Mesenteric fat pad (tissue), 1 donor: ENCODE results near the gene HAUS7. TPM values are rescaled to one million over a fixed set of nuclear protein-coding genes. Genes with fewer than 3 reads are reported as not detected.

Source experiments
- DNase-seq: peaks from one replicate; pipeline ENCODE4 v3.0.0-alpha.2; 2020; ENCODE audit warnings: low spot score
- total RNA-seq: library from RNA; stranded (reverse); fragmentation: NEBNext Ultra II Directional; extraction: Animal tissue kit (Norgen Biotek cat#: 25700); gene quantifications from one replicate; pipeline ENCODE4 v1.2.1, GENCODE V29; 2021
- donor health status: DM: yes; HTN: yes; CAD: no.

The HAUS7 gene
- total RNA-seq, 1 donor from 2014 or later = 22.1 TPM

DNA sequence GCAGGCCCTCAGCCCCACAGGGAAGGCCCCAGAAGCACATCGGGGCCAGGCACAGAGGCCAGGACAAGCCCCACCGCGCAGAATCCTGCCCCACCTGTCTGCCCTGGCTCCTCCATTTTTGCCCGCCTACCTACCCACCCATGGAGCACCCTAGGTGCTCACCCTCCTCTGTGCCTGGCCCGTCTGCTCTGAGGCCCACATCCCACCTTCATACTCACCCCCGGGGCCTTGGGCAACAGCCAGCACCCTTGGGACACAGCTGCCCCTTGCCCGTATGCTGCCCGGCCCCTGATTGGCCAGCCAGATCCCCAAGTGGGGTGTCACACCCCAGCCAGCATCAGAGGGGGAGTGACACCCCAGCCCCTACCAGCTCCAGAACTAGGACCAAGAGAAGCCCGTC, 13.7 kb downstream of the HAUS7 start:
- no peak for DNase-seq

DNA sequence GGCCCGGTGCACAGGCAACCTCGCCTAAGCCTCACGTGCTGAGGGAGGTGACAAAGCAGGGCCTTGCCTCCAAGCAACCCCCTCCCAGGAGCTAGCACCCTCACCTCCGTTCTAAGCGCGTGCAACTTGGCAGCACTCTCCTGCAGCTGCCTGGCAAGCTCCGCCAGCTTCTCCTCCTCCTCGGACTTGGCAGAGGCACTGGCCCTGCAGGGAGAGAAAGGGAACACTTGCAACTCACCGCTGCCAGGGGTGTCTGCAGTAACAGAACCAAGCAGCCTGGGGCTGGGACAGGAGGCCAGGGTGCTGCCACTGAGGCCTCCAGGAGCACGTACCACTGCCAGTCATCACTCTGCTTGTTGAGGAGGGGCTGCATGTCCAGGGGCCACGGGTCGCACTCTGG, 14.2 kb downstream of the HAUS7 start:
- no peak for DNase-seq

DNA sequence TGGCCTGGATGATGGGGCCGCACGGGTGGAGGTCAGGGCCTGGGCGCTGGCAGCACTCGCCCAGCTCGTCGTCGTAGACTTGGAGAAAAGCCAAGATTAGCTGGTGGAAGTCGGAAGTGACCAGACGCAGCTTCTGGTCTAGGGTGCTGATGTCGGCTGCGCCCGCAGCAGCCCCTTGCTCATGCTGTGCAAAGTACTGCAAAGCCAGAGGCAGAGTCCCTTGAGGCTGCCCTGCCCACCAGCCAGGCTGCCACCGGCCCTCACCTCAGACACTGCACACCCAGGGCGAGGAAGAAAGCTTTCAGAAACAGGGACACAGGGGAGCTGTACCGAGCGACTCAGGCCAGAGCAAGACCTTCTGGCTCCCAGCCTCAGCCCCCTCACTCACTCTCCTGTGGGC, 14.8 kb downstream of the HAUS7 start:
- DNase-seq = no peak

DNA sequence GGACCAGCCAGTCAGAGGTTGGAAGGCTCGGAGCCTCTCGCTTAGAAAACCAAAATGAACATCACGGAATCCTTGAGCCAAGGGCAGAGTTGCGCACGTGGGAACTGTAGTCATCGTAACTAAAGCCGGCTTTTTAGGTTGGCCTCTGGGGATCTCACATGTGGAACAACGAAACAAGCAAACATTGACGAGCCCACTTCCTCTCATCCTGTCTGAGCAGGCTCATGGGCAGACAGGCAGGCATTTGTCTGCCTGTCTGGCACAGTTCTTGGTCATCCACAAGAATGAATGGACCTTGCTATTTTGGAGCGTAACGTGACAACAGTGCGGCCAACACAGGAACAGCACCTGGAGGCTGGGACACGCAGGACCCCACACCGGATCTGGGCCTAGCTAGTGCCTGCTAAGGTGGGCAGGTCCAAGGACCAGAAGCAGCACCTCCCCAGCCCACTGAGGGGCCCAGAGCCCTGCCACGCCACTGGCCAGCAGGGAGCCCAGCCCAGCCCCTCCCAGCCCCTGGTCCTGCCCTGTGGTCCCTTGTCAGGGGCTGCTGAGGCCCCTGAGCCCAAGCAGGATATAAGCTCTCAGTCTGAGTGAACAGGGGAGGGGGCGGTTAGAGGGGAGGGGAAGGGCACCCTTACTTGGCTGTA, 15.3 kb downstream of the HAUS7 start:
- DNase-seq = no peak

DNA sequence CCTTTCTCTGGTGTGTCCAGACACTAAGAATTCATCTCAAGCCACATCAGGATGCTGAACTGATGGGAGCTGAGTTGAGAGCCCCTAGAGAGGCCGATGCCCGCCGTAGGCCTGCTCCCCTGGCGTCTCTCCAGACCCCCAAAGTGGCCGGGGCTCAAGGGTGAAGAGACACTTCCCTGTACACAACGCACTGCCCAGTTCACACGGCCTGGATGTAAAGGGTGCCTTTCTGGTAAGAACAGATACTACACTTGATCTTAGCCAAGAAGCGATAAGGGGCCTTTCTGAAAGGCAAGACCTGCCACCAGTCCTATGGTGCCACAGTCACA, 19.5 kb downstream of the HAUS7 start:
- no peak for DNase-seq

DNA sequence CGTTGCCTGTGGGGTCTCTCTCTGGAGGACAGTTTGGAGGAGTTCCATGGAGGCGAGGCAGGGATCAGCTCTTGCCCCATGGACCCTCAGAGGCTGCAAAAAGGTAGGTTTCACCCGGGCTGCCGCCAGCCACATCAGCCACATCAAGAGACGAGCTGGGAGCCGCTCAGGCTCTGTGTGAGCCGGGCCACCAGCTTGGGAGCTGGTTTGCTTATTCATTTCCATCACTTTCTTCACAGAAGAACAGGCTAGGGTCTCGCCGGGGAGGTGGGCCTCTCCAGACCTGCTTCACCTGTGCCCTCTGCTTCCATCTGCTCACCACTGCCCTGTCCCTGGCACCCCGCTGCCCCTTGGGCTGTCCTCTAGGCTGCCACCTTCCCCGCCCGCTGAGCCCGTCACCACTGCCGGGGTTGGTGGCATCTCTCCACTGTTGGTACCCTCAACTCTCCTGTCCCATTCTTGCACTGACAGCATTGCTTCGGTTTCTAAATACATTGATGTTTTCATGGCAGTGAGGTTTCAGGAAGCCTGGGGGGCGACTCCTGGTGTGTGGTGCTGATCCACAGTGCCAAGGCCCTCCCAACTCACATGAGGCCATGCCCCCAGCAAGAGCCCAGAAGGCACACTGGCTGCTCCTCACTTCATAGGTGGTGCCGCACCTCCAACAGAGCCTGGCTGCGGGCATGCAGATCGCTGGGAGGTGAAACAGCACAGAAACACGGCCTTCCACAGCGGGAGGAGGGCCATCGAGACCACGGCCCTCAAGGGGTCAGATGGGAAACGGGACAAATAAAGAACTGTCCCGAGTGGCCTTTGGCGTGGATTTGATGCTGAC, 20.0 kb downstream of the HAUS7 start:
- no peak for DNase-seq

DNA sequence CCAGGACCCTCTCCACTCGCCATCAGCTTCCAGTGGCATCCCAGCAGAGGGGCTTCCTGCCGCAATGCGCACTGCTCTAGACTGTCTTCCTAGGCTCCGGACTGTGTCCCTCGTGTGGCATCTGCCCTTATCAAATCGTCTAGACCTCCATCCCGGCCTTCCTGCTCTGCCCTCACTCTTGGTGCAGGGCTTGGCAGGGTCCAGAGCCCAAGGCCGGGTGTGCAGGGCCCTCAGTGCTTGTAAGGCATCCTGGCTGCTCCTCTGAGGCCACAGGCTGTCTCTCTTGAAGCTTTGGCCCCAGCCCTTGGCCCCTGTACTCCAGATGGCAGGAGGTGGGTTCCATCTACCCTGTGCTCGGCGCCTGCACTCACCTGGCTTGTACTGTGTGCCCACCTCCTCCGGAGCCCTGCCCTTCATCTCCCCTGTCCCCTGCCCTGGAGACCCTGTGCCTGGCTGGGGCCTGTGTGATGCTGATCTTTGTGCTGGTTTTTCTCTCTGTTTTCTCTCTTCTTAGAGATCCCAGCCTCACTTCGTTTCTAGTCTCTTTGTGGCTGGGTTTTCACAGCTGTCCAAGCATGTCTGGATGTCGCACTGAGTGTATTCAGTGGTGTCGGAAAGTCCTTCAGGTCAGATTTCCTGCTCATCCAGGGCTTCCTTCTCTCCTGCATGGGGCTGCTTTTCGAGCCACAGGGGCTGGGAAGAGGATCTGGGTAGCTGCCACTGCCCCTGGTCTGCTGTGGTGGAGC, 20.8 kb downstream of the HAUS7 start:
- DNase-seq = no peak

DNA sequence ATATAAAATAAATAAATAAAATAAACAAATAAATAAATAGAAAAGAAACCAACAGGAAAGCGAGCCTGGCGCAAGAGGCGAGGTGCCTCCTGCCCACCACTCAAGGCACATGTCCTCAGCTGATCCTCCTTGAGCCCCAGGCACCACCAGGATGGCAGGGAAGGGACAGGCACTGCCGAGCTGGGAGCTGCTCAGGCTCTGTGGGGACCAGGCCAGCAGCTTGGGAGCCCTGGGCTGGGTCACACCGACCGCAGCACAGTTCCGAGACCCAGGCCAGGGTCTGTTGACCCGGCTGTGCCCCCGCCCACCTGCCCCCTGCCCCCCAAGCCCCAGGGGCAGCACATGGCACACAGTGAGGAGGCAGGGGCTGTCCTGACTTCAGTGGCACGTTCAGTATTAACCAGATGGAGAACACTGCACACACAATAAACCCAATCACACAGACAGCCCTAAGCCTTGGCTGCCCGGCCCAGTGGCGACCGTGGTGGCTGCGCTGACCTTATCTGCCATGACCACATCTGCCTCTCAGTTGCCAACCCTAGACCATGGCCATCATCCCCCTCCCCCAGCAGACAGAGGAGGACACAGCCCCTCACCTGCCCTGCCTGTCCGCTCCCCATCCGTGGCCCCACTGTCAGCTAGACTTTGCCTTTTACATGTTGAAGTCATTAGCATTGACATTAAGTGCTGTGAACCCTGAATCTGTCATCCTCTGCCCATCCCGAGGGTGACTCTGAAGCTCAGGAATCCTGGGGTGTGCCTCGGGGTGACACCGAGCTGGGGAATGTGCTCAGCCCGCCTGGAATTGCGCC, 21.6 kb downstream of the HAUS7 start:
- DNase-seq = no peak

DNA sequence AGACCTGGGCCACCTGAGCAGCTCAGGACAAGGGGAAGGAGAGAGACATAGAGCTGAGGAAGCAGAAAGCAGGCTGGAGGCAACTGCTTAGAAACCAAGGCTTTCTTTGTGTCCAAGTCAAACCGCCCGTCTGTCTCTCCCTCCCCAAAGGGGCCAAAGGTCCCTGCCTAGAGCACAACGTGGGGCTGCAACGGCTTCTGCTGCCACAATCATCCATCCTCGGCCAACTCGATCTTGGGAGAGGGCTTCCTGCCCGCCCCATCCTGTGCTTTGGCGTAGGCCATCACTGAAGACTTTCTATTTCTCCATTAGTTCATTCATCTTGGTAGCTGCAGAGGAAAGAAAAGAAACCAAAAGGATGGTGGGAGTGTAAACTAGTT, 22.8 kb downstream of the HAUS7 start:
- DNase-seq = no peak

DNA sequence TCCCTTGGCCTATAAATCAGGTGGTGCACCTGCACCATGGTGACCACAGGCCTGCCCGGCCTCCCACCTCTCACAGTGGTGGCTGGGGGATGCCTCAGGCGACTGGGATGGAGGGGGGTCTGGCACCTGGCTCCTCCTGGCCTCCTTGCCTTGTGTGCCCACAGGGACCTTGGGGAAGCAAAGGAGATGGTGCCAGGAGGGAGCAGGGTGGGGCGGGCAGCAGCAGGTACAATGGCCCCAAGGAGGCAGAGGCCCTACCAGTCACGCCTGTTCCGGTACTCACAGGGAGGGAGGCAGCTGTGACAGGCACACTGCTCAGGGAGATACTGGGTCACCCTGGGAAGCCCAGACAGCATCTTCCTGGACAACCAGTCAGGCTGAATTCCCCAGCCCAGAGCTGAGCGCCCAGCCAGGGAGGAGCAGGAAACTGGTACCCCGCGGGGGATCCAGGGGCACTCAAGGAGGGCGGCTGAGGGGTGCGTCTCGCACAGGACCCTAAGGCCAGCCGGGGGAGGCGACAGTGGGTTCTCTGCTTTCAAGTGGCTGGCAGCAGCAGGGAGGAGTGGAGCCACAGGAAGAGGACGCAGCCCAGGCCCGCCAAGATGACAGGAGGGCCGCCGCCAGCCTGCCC, 23.3 kb downstream of the HAUS7 start:
- DNase-seq = no peak

DNA sequence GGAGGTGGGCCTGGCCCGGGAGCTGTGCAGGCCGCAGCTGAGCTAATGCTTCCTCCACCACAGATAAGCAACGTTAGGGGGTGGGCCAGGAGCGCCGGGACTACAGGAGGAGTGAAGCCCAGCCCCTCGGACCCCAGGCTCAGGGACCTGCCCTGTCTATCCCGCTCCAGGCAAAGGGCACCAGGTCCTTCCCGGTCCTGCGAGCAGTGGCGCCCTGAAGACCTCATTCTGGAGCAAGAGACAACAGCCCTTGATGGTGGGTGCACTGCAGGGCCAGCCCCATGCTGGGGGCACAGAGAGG, 23.8 kb downstream of the HAUS7 start:
- DNase-seq = no peak

DNA sequence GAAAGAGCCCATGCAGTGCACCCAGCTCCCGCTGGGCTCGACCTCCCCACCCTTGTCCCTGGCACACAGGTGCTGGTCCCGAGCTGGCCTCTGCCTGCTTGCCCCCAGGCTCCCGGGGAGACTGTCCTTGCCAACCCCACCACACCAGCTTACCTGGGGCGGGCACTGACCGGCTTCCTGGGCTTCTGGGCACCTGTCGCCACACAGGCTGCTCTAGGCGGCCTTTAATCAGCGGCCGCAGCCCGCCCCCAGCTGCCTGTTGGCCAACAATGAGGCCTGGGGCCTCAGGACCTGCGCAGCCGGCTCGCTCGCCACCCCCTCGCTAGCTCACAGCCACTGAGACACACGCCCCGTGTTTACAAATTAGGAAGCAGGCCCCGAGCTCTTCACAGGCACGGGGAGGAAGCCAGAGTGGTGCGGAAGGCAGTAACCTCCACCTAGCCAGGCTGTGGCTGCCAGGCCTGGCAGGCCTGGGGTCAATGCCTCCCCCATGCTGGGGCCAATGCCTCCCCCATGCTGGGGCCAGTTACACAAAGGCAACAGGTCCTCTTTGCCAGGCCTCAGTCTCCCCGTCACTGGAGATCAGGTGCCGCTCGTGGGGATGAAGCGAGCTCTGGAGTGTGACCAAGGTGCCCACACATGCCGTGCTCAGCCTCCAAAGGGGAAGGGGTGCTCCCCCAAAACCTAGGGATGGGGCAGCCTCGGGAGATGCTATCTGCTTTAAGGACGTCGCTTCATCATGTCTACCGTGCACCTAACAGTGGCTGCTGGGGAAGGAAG, 24.3 kb downstream of the HAUS7 start, which contains the start of gene TREX2:
Gene TREX2, minus strand, starts transcription at position 201 of the 780 bp plus-strand sequence. CDS start 626 bp downstream, outside the sequence.
- no peak for DNase-seq

DNA sequence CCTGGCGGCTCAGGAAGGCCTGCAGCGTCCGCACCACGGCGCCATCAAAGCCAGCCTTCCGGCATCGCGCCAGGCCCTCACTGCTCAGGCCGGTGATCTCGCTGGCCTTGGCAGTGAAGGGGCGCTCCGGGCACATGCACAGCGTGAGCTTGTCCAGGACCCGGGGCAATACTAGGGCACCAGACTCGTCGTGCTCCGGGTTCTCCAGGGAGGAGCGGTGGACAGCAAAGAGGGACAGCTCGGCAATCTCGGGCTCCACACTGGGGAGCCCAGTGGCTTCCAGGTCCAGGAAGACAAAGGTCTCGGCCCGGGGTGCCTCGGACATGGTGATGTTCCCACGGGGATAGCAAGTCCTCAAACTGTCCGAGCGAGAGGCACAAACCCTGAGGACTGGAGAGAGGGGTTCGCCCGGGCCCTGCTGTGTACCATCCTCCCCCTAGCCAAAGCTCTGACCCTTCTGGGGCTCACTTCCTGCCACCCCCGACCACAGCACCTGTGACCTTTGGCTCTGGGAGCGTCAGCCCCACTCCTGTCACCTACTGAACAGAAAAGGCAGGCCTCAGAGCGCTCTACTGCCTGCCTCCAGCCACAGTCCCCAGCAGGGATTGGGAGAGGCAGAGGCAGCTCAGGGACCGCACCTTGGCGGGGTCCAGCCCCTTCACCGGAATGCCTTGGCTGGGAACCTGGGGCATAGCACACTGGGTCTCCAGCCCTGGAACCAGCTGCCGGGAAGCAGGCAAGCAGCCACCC, 25.1 kb downstream of the HAUS7 start:
- DNase-seq = no peak

DNA sequence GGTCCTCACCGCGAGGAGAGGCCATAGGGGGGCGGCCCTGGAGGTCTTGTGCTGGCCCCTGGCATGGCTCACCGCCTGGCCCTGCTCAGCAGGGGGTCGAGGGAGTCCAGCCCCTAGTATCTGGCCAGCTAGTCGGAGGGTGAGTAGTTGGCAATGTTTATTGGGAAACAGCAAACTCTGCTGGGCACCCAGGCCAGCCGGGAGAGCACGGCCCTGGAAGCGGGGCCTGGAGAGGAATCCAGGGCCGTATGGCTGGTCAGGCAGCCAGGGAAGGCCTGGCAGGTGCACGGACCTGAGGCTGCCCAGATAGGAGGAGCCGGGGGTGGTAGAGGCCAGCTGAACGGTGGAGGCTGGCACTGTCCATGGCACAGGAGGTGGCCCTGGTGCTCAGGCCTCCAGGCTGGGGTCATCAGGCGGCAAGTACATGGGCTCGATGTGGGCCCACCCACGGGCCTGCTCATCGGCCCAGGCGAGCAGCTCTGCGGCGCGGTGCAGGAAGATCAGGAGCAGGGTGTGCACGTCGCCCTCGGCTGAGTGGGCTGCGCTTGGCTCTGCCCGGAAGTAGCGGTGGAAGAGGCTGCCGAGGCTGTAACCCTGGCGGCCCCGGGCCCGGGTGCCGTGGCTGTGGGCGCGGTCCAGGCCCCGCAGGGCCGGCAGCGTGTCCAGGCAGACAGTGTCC, 25.9 kb downstream of the HAUS7 start:
- no peak for DNase-seq

DNA sequence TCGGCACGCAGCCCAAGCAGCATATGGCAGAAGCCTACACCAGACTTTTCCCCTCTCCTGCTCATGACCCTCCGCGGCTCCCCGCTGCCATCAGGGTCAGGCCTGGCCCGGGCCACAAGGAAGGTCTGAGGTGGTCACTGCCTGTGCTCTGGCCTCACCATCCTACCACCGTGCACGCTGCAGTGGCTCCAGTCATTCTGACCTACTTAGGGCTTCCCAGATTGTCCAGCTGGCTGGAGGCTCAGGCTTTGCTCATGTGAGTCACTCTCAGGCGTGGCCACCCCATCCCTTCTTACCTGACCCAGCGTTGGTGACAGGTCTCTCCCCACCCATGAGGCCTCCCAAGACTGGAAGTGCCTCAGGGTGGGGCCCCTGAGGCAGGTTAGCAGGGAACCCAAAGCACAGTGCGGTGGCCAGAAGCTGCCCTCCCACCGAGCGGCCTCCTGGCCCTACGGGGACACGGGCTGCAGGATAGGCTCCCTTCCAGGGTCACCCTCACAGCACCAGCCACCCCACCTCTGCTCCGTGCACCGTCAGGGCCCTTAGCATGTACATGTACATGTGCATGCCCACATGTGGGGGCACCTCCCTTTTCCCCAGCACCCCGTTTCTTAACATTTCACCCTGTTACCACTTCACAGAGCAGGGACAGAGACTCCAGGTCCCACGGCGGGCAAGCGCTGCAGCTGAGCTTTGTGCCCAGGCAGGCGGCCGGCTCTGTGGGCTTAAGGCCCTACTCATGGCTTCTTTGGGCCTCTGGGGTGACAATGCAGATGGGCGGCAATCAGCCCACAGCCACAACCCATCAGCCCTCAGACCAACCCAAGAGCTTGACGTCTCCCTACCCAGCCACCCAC, 26.7 kb downstream of the HAUS7 start:
- DNase-seq = no peak

DNA sequence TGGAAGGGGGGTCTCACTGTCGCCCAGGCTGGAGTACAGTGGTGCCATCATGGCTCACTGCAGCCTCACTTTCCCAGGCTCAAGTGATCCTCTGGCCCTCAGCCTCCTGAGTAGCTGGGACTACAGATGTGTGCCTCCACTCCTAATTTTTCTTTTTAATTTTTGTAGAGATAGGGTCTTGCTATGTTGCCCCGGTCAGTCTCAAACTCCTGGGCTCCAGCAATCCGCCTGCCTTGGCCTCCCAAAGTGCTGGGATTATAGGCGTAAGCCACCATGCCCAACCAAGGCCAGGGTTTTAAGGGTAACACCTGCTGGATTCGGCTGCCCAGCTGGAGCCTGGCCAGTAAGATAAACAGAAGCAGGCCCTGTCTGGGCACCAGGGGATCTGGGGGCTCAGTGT, 27.9 kb downstream of the HAUS7 start:
- DNase-seq = no peak

DNA sequence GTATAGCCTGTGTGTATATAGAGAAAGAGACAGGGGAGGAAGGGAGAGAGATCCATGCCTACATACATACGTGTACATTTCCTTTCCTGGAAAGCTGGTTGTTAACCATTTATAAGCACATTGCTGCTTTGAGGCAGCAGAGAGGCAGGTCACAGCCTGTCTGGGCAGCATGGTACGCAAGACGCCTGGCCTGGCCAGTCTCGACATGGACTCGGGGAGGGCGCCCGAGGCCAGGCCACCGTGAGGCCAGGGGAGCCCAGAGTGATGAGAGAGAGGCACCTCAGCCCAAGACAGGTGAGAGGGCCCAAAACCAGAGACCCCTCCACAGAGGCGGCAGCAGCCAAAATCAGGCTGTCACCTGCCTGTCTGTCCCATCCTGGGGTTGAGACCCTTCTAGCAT, 28.4 kb downstream of the HAUS7 start:
- DNase-seq = no peak

DNA sequence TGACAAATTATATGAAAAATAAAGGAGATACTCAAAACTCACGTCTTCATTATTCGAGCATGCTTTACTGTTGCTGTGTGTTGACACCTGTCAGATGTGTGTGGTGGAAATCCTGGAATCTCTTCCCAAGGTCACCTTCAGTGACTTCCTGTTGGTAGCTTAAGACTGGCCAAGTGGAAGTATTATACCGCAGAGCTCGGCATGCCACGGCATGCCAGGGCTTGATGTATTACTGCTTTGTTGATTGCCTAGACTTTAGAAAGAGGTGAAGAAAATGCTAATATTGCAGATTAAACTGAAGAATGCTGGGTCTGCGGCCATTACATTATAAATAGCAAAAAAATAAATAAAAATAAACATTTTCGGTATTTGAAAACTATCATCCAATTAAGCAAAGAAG, 29.1 kb downstream of the HAUS7 start:
- DNase-seq = no peak
